ENCODE measurements around the gene MFAP3L. TPM values are rescaled to one million over a fixed set of nuclear protein-coding genes. Genes with fewer than 3 reads are reported as not detected.

MFAP3L gene
- total and polyA plus RNA-seq, 9 donors: 0.98 to 2.5 (median 1.5) TPM

- Histone ChIP-seq H3K4me3 (ENCODE audit: low read length) (no peak overlapping the region), H3K27me3 (ENCODE audit: control insufficient read depth, insufficient read depth, low read length) (no peaks in the 10 kb centered on the region), H3K4me1 (ENCODE audit: control insufficient read depth, insufficient read depth, low read length) (no peaks in the 10 kb centered on the region), H3K9me3 (replicated peaks; ENCODE audit: control insufficient read depth, low read depth, low read length) (no peaks in the 10 kb centered on the region), H3K36me3 (ENCODE audit: control insufficient read depth, insufficient read depth, low read length) (no peaks in the 10 kb centered on the region), H3K27ac (ENCODE audit: low read length) (no peak overlapping the region)
- WGBS (ENCODE audit: insufficient coverage): no CpG with 5 or more reads among the region's 3 CpGs
- no peak for DNase-seq
Measured at GRCh38 chr4:170008371-170008770, 17.8 kb downstream of the MFAP3L start.

GRCh38 chr4:170007113-170007512 is 19.1 kb downstream of the MFAP3L start:
- Histone ChIP-seq H3K36me3 (ENCODE audit: control insufficient read depth, insufficient read depth, low read length) (no peaks in the 10 kb centered on the region), H3K27me3 (ENCODE audit: control insufficient read depth, insufficient read depth, low read length) (no peaks in the 10 kb centered on the region), H3K4me1 (ENCODE audit: control insufficient read depth, insufficient read depth, low read length) (no peaks in the 10 kb centered on the region), H3K27ac (ENCODE audit: low read length) (no peak overlapping the region), H3K4me3 (ENCODE audit: low read length) (no peak overlapping the region), H3K9me3 (replicated peaks; ENCODE audit: control insufficient read depth, low read depth, low read length) (no peaks in the 10 kb centered on the region)
- no peak for DNase-seq
- WGBS (ENCODE audit: insufficient coverage): 100% methylated on average over 1 of the region's 4 CpGs

- no peaks in the 10 kb centered on the region for H3K4me1 ChIP-seq (ENCODE audit: control insufficient read depth, insufficient read depth, low read length)
- 42% methylated on average over 4 of the region's 5 CpGs for WGBS (ENCODE audit: insufficient coverage)
- no peak overlapping the region for H3K27ac ChIP-seq (ENCODE audit: low read length)
- no peak for DNase-seq
- no peaks in the 10 kb centered on the region for H3K36me3 ChIP-seq (ENCODE audit: control insufficient read depth, insufficient read depth, low read length)
- no peak overlapping the region for H3K4me3 ChIP-seq (ENCODE audit: low read length)
- H3K9me3 ChIP-seq (replicated peaks; ENCODE audit: control insufficient read depth, low read depth, low read length): no peaks in the 10 kb centered on the region
- no peaks in the 10 kb centered on the region for H3K27me3 ChIP-seq (ENCODE audit: control insufficient read depth, insufficient read depth, low read length)
Measured at GRCh38 chr4:170005472-170005871, 20.7 kb downstream of the MFAP3L start.

GRCh38 chr4:170004651-170005295 is 21.4 kb downstream of the MFAP3L start:
- WGBS (ENCODE audit: insufficient coverage): 80% methylated on average over 4 of the region's 5 CpGs
- H3K27me3 ChIP-seq (ENCODE audit: control insufficient read depth, insufficient read depth, low read length): no peaks in the 10 kb centered on the region
- H3K36me3 ChIP-seq (ENCODE audit: control insufficient read depth, insufficient read depth, low read length): no peaks in the 10 kb centered on the region
- H3K4me1 ChIP-seq (ENCODE audit: control insufficient read depth, insufficient read depth, low read length): no peaks in the 10 kb centered on the region
- no peak overlapping the region for H3K4me3 ChIP-seq (ENCODE audit: low read length)
- H3K9me3 ChIP-seq (replicated peaks; ENCODE audit: control insufficient read depth, low read depth, low read length): no peaks in the 10 kb centered on the region
- no peak overlapping the region for H3K27ac ChIP-seq (ENCODE audit: low read length)
- no peak for DNase-seq

GRCh38 chr4:170003071-170004070 is 22.8 kb downstream of the MFAP3L start:
- no peaks in the 10 kb centered on the region for H3K4me1 ChIP-seq (ENCODE audit: control insufficient read depth, insufficient read depth, low read length)
- H3K9me3 ChIP-seq (replicated peaks; ENCODE audit: control insufficient read depth, low read depth, low read length): no peaks in the 10 kb centered on the region
- H3K36me3 ChIP-seq (ENCODE audit: control insufficient read depth, insufficient read depth, low read length): no peaks in the 10 kb centered on the region
- H3K4me3 ChIP-seq (ENCODE audit: low read length): no peak overlapping the region
- H3K27ac ChIP-seq (ENCODE audit: low read length): no peak overlapping the region
- no peaks in the 10 kb centered on the region for H3K27me3 ChIP-seq (ENCODE audit: control insufficient read depth, insufficient read depth, low read length)
- WGBS (ENCODE audit: insufficient coverage): 88% methylated on average over 5 of the region's 12 CpGs
- DNase-seq: no peak

- Histone ChIP-seq H3K27ac (ENCODE audit: low read length) (no peak overlapping the region), H3K4me1 (ENCODE audit: control insufficient read depth, insufficient read depth, low read length) (no peaks in the 10 kb centered on the region), H3K27me3 (ENCODE audit: control insufficient read depth, insufficient read depth, low read length) (no peaks in the 10 kb centered on the region), H3K36me3 (ENCODE audit: control insufficient read depth, insufficient read depth, low read length) (no peaks in the 10 kb centered on the region), H3K4me3 (ENCODE audit: low read length) (no peak overlapping the region), H3K9me3 (replicated peaks; ENCODE audit: control insufficient read depth, low read depth, low read length) (no peaks in the 10 kb centered on the region)
- no peak for DNase-seq
- 74% methylated on average over 3 of the region's 5 CpGs for WGBS (ENCODE audit: insufficient coverage)
Measured at GRCh38 chr4:170001745-170002267, 24.4 kb downstream of the MFAP3L start.

- Histone ChIP-seq H3K27me3 (ENCODE audit: control insufficient read depth, insufficient read depth, low read length) (no peaks in the 10 kb centered on the region), H3K27ac (ENCODE audit: low read length) (no peak overlapping the region), H3K4me3 (ENCODE audit: low read length) (no peak overlapping the region), H3K9me3 (replicated peaks; ENCODE audit: control insufficient read depth, low read depth, low read length) (no peaks in the 10 kb centered on the region), H3K4me1 (ENCODE audit: control insufficient read depth, insufficient read depth, low read length) (no peaks in the 10 kb centered on the region), H3K36me3 (ENCODE audit: control insufficient read depth, insufficient read depth, low read length) (no peaks in the 10 kb centered on the region)
- WGBS (ENCODE audit: insufficient coverage): no CpG with 5 or more reads among the region's 3 CpGs
- no peak for DNase-seq
Measured at GRCh38 chr4:170001011-170001744, 25.0 kb downstream of the MFAP3L start.

GRCh38 chr4:169999923-170000322 is 26.3 kb downstream of the MFAP3L start:
- Histone ChIP-seq H3K27ac (ENCODE audit: low read length) (no peak overlapping the region), H3K9me3 (replicated peaks; ENCODE audit: control insufficient read depth, low read depth, low read length) (no peaks in the 10 kb centered on the region), H3K4me1 (ENCODE audit: control insufficient read depth, insufficient read depth, low read length) (no peaks in the 10 kb centered on the region), H3K36me3 (ENCODE audit: control insufficient read depth, insufficient read depth, low read length) (no peaks in the 10 kb centered on the region), H3K4me3 (ENCODE audit: low read length) (no peak overlapping the region), H3K27me3 (ENCODE audit: control insufficient read depth, insufficient read depth, low read length) (no peaks in the 10 kb centered on the region)
- WGBS (ENCODE audit: insufficient coverage): no CpG with 5 or more reads among the region's 2 CpGs
- no peak for DNase-seq

- no CpG with 5 or more reads among the region's 1 CpG for WGBS (ENCODE audit: insufficient coverage)
Measured at GRCh38 chr4:169998981-169999380, 27.2 kb downstream of the MFAP3L start.

More at GRCh38 chr4:169998981-169999380, 27.2 kb downstream of the MFAP3L start:
- no peaks in the 10 kb centered on the region for H3K9me3 ChIP-seq (replicated peaks; ENCODE audit: control insufficient read depth, low read depth, low read length)
- no peaks in the 10 kb centered on the region for H3K27me3 ChIP-seq (ENCODE audit: control insufficient read depth, insufficient read depth, low read length)
- H3K27ac ChIP-seq (ENCODE audit: low read length): no peak overlapping the region
- H3K36me3 ChIP-seq (ENCODE audit: control insufficient read depth, insufficient read depth, low read length): no peaks in the 10 kb centered on the region
- no peak for DNase-seq
- H3K4me3 ChIP-seq (ENCODE audit: low read length): no peak overlapping the region
- H3K4me1 ChIP-seq (ENCODE audit: control insufficient read depth, insufficient read depth, low read length): no peaks in the 10 kb centered on the region

All from muscle of leg (tissue), 11 donors.